GM18505 (cell line): ENCODE data around the gene ARHGAP1.

ENCODE experiments used
- ATAC-seq: cut with Tn5 transposase; IDR thresholded peaks from one replicate; pipeline ENCODE4 v1.9.1; 2021; ENCODE audit not compliant: unreplicated experiment
- POLR2A ChIP-seq: IDR thresholded peaks from 4 replicates; pipeline ENCODE4 v1.6.1; 2011; ENCODE audit warnings: borderline replicate concordance; ENCODE audit not compliant: insufficient read depth, insufficient read length; ENCODE audit errors: extremely low read depth

The ARHGAP1 gene

GRCh38 chr11:46667043-46667481, 33.4 kb downstream of the ARHGAP1 start:
- ATAC-seq = no peak
- TF ChIP-seq POLR2A = no peak

DNA sequence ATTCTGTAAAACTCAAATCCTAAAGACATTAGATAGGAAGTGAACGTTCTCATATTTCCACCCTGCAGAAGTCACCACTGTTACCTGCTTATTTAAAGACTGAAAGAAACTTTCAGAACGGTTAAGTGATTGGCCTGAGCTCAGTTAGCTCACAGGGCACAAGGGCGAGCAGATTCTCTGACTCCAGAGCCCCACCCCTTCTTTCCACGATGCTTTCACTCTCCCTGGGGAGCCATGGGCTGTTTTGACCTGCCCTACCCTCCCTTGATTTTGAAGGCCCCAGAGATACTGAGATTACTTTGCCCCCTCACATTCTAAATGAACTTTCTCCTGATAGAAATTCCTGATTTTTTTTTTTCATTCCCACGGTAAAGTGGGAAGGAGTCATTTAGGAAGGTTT, 33.9 kb downstream of the ARHGAP1 start:
- no peak for TF ChIP-seq POLR2A

DNA sequence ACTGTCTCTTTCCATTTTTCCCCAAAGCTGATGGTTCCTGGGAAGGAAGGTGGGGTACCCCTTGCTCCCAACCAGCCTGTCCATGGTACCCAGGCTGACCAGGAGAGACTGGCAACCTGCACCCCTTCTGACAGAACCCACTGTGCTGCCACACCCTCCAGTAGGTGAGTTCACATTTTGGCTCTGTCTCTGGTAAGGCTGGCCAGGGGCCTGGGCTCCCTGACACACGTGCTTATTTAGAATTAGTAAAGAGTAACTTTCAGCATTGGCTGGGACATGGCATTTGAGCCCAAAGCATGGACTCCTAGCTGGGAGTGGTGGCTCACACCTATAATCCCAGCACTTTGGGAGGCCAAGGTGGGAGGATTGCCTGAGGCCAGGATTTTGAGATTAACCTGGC, 35.1 kb downstream of the ARHGAP1 start:
- no peak for ATAC-seq
- no peak for TF ChIP-seq POLR2A

More for the DNA sequence above, 33.9 kb downstream of the ARHGAP1 start:
- no peak for ATAC-seq

GRCh38 chr11:46664612-46665011, 35.8 kb downstream of the ARHGAP1 start:
- ATAC-seq = no peak
- TF ChIP-seq POLR2A = no peak

DNA sequence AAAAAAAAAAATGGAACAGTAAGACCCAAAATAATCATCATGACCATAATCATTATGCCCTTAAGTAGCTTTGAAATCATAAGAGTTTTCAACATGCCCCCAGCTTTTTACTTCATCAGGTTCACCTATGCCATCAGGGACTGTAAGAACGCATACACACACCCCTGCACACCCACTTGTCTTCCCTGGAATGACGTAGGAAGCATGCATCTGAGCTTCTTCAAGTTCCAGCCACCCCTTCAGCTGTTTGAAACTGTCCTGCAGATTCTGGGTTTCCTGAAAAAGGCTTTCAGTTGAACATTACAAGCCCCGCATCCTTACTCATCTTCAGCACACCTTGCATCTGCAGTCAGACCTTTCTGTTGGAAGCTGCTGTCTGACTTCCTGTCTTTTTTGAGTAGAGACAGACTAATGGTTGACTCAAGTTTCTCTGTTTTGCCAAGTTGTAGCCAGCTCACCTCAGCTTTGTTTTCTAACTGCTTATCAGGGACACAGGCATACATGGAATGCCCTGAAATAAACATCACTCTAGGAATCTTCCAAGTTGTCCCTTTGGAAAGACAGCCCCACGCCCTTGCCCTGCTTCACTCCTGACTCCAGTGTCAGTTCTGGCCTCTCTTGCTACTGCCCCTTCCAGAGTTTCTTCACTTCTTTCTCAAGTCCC, 37.0 kb downstream of the ARHGAP1 start:
- ATAC-seq = no peak
- no peak for TF ChIP-seq POLR2A

DNA sequence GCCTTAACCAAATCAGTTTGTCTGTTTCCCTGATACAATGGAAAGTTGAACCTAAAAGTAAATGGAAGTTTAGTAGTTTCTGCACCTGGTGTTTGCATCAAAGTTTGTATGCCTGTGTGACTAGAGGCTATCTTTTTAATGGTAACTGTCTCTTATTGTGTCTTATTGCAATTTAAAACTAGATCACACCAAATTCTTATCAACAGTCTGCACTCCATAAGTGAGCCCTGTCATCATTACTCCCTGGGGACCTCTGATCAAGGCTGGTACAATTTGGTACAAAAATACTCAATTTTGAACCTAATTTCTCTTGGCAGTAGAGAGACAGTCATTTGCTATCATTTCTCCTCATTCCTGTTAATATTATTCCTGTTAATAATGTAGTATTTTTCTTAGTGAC, 38.1 kb downstream of the ARHGAP1 start:
- no peak for TF ChIP-seq POLR2A
- ATAC-seq = no peak

- no peak for TF ChIP-seq POLR2A
- no peak for ATAC-seq
Observed at GRCh38 chr11:46661836-46662235, 38.6 kb downstream of the ARHGAP1 start.

DNA sequence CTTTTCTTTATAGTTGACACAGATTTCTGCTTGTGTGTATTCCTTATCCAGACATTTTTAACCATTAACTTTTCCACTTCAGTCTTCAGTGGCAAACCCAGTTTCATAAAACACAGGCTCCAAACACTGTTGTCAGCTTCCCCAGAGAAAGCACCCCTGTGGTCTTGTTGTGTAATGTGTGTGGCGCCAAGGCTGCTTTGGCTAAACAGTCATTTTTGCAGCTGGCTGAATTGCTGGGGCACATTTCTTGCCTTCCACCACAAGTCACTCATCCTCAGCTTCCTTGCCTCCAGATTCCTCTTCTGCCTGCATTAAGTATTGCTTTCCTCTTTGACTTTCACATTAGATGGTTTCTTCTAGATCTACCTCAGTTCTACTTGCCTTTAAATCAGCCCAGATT, 40.5 kb downstream of the ARHGAP1 start:
- TF ChIP-seq POLR2A = no peak
- no peak for ATAC-seq

DNA sequence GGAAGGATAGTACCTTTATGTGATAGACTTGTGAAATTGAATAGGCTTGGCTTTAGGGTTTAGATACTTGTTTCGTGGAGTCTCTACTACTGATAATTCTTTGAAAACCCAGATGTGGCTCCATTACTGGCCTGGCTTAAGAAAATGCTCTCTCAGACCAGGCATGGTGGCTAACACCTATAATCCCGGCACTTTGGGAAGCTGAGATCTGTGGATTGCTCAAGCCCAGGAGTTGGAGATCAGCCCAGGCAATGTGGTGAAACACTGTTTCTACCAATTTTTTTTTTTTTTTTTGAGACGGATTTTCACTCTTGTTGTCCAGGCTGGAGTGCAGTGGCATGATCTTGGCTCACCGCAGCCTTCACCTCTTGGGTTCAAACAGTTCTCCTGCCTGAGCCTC, 42.2 kb downstream of the ARHGAP1 start:
- no peak for TF ChIP-seq POLR2A
- no peak for ATAC-seq

DNA sequence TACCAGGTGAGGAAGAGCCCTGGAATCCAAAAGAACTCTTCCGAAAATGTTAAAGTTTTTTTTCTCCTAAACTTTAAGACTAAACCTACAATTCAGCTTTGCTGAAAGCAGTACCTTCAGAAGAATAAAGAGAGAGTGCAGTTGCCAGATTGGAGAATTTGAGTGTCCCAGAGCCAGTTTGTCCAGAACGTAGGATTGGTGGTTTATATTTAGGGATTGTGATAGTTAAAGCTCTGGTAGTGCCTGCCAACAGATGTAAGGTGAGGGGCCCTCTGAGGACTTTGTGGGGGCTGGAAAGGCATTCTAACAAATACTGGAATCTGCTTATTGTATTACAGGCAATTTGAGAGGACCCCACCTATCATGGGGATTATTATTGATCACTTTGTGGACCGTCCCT, 43.2 kb downstream of the ARHGAP1 start:
- TF ChIP-seq POLR2A = no peak
- no peak for ATAC-seq

- TF ChIP-seq POLR2A = no peak
- ATAC-seq = no peak
Observed at GRCh38 chr11:46655631-46656030, 44.8 kb downstream of the ARHGAP1 start.

DNA sequence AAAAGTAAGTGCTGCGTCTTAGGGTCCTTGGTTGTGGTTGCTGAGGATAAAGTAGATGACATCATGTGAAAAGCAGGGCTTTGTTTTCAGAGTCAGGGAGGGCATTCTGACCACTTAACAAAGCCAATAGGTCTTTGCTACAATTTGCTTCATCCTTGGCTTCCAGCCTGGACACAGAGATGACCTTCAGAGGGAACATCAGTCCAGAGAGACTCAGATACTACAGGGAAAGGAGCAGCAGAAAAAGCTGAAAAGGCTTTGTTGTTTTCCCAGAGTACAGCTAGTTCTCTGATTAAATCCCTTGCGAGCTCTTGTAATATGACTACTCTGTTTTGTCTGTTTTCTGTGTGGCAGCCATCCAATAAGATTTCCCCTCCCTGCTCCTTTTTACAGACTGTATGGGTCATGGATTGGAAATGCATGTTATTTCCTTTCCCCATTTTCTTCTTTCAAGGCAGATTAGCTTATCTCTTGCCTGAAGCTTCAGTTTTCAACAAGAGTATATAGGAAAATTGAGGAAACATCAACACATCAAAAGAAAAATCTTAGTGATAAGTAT, 51.2 kb downstream of the ARHGAP1 start:
- no peak for TF ChIP-seq POLR2A
- ATAC-seq = no peak

DNA sequence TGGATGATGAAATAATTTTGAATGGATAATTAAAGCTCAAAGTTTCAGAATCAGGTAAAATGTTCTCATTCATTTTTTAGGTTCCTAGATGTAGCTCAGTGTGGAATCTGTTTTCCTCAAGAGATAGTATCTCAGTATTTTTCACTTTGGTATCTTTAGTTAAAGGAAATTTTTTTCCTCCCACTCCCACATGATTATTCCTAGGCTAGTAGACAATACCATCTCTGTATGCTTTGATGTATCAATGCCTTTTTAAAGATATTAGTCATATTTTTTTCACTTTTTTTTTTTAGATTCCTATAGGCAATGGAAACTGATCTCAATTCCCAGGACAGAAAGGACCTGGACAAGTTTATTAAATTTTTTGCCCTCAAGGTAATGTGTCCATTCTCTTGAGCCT, 56.4 kb downstream of the ARHGAP1 start:
- TF ChIP-seq POLR2A = no peak
- ATAC-seq = no peak

- ATAC-seq = no peak
- TF ChIP-seq POLR2A = no peak
Observed at GRCh38 chr11:46643531-46643930, 56.9 kb downstream of the ARHGAP1 start.
